GM18498 (cell line): Measurements from ENCODE around the gene CNTNAP5.
"Not testable (repeated sequence)": the region's sequence is repeated elsewhere in the genome, so short reads cannot be mapped to it uniquely, and the experiment has no call there.

Experiments
- ATAC-seq: cut with Tn5 transposase; IDR thresholded peaks from one replicate; pipeline ENCODE4 v1.9.1; 2021; ENCODE audit warnings: mild to moderate bottlenecking, moderate library complexity; ENCODE audit not compliant: unreplicated experiment

The CNTNAP5 gene

DNA sequence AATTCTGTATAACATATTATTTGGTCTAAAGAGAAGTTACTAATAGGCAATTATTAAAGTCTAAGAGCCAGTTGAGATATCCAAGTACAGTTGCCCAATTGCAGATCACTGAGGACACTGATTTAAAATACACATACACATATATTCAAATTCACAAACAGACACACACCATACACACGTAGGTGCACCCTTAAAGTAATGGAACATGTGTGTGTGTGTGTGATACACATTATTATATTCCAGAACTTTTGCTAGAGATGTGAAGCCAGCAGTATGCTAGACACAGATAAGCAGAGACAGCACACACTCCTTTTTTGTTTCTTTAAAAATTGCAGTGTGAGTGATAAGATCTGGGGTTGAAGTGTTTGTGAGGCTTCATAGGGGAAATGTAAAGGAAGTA lies 292.5 kb downstream of the CNTNAP5 start:
- no peak for ATAC-seq

DNA sequence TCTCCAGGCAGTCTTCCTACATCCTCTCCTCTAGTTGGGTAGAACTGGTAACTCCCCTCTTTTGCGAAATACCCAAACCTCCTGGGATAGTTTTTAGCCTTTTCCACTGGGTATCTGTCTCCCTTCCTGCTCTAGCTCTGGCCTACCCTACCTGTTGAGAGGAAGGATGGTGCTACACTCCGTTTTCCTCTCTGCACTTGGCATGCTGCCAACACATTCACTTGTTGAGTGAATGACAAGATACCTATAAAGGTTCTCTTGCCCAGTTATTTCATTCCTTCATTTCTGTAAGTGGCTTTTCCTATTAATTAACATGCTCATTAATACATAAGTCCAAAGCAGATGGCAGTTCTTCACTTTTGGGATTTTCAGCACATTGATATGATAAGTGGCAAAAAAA lies 293.8 kb downstream of the CNTNAP5 start:
- ATAC-seq, result no peak

DNA sequence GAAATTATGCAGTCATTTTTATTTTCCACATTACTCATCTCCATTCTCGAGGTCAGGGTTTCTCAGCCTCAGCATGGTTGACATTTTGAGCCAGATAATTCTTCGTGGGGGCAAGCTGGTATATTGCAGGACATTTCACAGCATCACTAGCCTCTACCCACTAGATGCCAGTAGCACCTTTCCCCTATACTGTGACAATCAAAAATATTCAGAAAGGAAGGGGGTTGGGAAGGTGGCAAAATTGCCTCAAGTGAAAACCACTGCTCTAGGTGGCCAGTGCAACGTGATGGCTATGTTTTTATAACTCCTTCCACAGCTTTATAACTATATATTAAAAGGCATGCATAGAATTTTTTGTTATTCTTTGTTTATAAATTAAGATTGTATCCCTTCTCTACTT lies 294.5 kb downstream of the CNTNAP5 start:
- no peak for ATAC-seq

DNA sequence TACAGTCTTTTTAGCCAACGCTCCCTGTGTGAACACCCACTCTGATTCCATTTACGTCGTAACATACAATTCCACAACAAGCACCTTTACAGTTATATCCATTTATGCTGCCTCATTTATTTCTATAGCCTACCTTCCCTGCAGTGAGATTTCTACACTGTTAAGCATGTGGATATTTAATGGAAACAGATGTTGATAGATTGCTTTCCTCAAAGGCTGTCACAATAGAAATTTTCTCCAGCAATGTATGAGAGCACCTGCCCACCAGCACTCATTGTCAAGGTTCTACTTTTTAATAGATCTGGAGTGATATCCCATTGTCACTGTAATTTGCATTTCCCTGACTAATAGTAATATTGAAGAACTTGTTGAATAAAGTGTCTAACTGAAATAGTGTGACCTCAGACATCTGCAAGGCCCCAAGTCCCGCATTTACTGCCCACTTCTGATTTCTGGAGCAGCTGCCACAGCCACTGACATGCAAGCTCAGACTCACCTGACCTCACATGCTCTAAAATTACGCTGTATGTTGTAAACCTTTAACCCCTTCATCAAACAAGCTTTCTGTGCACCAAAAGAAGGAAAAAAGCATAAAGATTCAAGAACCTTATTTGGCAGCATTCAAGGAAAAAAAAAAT lies 295.1 kb downstream of the CNTNAP5 start:
- no peak for ATAC-seq

DNA sequence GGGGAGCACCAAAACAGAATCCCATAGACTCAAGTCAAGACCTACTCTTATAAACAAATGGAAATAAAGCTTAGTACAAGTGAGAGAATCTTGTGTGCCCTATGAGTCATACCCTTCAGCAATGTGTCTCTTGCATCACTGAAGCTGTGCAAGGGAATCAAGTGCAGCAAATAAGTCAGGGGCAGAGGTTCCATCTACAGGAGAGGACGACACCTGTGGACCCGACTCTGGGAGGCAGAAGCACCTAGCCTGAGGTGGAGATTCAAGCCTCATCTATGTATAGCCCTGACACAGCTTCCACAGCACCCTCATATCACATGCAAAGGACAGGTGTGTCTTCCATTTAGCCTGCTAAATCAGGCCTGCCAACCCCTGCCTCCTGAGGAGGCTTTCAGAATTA lies 298.2 kb downstream of the CNTNAP5 start:
- no peak for ATAC-seq

DNA sequence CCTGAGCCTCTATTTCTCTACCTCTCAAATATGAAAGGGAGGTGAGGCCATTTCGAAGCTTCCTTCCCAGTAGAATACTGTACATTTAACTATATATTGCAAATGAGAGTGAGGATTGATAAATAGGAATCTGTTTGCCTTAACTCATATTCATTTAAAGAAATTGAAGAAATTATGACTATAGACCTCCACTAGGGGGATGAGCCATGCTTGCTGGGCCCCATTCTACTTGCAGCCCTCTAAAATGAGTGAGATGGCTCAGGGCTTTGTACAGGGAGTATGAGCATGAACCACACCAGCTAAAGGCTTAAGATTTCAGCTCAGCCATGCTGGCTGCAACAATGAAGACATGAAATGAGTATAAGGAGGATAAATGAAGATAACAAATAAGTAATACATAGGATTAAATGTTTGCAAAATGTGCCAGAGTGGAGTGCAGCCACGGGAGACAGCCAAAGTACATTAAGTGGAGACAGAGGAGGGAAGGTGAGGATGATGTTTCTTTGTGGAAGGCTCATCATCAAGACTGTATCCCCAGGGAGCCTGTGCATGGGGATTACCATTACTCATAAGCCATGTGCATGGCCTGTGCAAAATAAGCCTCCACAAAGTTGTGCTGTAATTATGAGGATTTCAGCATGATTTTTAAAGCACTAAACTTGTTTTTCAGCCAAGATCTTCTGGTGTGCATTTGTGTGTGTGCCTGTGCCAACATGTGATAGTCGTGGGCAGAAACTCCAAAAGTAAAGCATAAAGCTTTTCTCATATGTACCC lies 300.8 kb downstream of the CNTNAP5 start:
- ATAC-seq, result no peak

DNA sequence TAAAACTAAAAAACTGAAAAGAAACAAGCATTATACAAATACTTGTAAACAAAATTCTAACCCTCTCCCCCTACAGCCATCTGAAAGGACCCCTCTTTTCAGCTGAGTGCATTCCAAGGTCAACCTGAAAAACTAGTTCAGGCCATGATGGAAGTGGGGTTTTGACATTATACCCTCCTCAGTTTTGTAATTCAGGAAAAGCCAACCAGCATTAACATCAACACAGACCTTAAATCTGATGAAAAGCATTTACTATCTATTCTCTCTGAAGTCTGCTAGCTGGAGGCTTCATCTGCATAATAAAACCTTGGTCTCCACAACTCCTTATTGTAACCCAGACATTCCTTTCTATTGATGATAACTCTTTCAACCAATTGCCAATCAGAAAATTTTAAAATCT lies 302.2 kb downstream of the CNTNAP5 start:
- ATAC-seq, result no peak

DNA sequence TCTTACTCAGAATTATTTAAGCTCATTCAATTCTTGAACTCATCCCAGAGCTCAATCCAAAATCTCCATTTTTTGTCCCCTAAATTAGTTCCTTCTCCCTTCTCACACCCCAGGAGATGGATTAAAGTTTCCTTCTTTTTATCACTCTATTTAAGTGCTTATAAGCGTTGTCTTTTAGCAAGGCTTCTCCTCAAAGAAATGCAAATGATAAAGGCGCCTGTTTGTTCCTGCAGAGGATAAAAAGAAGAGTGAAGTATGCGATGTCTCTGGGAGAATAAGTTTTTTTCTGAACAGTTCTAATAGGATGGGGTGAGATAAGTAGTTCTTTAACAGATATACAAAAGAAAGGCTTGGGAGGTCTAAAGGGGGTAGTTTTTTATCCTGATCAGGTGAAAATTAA lies 303.3 kb downstream of the CNTNAP5 start:
- no peak for ATAC-seq

DNA sequence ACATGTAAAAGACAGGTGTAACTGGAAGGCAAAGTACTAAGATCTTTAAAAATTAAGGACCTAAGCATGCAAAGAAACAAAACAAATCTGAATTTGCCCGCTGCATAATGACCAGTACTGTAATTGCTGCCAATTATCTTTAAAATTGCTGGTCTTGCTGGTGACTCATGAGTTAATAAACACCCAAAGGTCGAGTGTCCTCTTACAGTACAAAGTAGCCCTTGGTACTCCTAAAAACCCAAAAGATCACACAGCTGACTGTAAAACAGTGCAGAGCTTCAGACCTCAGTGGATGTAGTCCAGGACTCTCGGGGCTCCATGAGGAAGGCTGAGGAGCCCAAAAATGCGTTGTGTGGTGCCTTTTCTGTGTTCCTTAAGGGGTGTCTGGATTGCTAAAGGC lies 308.7 kb downstream of the CNTNAP5 start:
- ATAC-seq, result no peak

DNA sequence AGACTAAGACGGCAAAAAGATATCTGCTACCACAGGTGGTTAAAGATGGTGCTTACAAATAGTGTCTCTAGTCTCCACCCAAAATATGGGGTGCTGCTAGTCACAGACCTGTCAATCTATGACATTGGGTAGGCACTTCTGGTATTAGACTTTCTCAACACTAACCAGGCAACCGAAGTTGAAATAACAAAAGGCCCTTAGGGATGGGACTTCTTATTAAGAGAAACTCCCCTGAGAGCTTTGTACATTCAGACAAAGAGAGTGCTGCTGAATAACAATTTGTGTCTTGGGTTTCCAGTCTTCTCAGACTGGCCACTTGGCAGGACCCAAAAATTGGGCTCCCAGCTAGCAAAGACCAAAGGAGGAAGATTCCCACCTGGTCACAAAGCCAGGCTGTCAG lies 310.0 kb downstream of the CNTNAP5 start:
- no peak for ATAC-seq

DNA sequence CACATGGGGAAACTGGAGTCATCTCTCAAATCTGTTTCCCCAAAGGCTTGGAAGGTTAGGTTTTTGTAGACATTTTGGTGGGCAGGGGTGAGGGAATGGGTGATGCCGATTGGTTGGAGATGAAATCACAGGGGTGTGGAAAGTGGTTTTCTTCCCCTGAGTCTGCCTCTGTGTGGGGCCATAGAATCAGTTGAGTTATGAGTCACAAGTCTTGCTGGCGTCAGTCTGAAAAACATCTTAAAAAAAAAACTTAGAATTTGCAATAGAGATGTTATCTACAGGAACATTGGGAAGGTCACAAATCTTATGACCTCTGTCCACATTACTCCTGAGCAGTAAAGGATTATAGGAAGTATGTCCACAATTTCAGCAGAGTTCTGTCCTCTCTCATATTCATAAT lies 314.6 kb downstream of the CNTNAP5 start:
- ATAC-seq, result no peak

DNA sequence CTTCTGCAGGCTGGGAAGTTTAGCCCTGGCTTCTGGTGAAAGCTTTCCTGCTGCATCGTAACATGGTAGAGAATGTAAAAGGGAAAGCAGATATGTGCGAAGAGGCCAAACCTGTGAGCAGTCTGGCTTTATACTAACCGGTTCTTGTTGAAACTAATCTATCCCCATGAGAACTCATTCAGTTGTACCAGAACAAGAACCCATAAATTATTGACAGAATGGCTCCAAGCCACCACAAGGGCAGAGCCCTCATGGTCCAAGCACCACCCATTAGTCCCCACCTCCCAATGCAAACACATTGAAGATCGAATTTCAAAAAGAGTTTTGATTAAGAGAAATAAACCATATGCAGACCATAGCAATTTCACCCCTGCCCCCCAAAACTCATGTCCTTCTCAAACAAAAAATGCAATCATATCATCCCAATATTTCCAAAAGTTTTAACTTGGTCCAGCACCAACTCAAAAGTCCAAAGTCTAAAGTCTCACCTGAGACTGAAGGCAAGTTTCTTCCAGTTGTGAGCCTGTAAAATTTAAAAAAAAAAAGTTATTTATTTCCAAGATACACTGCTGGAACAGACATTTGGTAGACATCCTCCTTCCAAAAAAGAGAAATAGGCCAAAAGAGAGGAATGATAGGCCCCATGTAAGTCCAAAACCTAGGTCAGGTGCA lies 318.9 kb downstream of the CNTNAP5 start:
- no peak for ATAC-seq

DNA sequence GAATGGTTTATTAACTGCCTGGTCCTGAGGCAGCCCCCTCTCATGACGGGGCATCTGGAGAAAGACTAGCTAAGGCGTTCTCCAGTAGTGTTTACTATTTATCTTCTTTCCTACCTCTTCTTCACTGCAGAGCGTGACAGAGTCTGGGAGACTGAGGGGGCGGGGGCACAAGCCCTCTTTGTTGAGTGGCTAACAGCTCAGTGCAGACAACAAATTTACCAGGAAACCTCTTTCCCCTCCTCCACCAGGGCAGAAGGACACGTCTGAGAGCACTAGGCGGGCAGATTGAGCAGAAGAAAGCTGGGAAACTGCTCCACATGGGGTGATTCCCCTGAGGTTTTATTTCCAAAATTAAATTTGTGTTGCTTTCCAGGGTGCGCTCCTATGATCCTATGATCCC lies 322.1 kb downstream of the CNTNAP5 start:
- ATAC-seq, result no peak

DNA sequence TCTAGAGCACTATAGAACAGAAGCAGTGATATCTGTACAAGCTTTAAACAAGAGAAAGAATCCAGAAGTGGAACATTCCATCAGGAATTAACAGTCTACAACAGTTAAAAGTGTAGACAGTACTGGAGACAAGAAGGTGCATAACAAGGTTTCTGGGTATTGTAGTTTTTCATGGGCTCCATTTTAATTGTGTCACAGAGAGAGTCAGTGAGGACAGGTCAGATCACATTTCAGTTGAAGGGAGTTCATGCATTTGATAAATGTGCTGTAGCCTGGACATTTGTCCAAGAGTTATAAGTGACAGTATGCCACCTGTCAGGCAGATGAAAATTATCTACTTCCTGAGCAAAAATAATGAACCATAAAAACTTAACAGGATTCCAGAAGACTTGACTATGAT lies 328.6 kb downstream of the CNTNAP5 start:
- ATAC-seq, result no peak

DNA sequence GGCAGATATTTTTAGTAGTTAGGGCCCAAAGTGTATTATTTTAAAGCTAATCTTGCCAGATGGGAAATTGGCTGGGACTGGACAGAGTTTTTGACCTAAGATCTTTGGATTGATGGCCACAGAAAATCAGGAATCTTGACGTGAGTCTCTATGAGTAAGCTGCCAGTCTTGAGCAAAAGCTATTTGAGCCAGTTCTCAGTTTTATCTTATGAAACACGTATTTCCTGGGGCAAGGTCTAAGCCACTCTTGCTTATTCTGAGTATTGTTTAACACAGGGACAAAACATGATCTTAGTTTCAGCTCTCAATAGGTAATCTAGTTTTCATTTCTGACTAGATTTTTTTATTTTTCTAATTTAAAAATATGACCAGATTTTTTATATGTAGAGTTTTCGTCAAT lies 329.4 kb downstream of the CNTNAP5 start:
- no peak for ATAC-seq

DNA sequence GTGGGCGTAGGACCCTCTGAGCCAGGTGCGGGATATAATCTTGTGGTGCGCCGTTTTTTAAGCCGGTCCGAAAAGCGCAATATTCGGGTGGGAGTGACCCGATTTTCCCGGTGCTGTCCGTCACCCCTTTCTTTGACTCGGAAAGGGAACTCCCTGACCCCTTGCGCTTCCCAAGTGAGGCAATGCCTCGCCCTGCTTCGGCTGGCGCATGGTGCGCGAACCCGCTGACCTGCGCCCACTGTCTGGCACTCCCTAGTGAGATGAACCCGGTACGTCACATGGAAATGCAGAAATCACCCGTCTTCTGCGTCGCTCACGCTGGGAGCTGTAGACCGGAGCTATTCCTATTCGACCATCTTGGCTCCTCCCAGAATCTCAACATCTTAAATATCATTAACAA lies 336.9 kb downstream of the CNTNAP5 start:
- not testable (repeated sequence) for ATAC-seq

DNA sequence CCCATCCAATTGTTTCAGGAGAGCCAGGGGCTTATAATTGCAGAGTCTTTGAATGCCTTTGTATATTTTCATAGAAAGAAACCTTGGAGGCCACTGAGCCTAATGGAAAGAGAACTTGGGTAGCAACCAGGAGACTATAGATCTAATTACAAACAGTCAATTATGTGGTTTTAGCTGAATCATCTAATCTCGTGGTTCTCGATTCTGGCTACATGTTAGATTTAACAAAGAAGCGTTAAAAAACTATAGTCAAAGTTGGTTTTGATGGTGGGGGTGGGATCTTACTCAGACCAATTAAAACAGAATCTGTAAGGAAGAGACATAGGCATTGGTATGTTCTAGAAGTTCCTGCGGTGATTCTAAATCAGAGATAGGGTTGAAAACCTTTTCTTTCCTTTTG lies 344.1 kb downstream of the CNTNAP5 start:
- no peak for ATAC-seq

DNA sequence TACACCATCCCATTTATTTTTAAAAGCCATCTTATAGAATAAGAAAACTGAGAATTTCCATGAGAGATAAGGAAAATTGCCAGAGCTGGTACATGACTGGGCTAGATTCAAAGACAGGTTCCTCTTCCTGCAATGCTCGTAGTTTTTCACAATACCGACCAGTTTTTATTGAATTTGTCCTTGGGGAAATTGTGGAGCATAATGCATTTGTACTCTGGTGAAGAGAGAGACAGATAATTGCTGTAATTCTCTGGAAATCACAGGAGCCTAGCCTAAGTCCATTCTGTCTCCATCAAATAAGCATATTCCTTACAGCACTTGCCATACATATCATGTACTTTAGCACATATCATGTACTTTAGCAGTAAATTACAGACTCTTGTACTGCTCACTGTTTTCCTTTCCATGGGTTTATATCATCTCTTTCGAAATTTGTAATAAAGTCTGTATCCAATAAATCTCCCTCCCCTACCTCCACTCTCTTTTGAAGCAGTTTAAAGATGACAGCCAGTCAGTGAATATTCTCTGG lies 355.2 kb downstream of the CNTNAP5 start:
- ATAC-seq, result no peak

DNA sequence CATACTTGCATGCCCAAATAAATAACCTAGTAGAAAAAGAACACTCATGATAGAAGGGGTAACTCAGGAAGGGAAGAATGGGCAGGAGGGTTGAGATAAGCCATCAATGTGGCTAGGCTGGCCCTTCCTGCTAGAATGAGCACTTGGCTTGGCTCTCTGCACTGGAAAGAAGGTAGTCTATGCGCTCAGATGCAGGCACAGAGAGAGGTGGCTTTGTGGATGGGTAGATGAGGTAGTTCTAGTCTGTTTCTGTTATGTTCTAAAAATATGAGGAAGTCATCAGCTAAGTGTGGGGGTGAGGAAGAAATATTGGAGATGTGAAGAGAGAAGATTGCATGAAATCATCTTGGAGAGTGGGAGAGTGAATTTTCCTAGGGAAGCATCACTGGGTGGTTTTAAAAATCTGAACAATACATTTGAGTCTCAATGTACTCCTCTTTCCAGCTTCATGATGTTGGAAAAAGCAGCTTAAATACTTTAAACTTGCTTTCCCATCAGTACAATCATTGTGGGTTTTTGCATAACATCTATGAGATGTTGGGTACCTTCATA lies 357.1 kb downstream of the CNTNAP5 start:
- no peak for ATAC-seq

DNA sequence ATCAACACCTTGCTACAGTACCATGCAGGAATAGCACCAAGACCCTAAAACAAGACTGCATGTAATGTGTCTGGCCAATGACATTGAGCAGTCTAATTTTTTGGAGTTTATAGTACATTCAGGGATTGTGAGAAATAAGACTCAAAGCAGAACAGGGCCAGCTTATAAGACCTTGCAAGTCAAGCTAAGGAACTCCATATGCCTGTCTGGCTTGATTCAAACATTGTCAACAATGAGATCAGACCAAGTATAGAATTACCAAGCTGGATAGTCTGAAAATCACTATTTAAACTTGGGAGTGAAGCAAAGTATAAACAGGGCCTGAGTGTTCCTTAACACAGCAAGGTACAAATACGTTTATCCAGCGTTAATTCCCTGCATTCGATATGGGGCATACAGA lies 370.9 kb downstream of the CNTNAP5 start:
- ATAC-seq, result no peak

DNA sequence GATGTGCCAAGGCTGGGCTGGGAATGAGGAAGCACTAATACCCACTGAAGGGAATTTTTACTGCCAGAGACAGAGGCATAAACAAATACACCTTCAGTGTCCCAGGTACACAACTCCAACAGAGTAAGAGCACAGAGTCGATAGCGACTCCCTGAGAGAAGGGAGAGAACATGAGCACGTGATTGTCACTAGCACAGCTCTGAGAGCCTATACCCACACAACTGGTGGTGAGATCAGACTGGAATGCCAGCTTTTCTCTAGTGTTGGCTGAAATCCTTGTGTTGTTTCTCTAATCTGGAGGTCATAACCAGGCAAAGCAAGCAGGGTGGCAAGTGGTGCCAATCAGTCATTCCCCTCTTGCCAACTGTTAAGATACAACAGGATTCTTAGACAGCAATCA lies 377.2 kb downstream of the CNTNAP5 start:
- no peak for ATAC-seq
